GM19240 (cell line): ENCODE results near the gene FCN1.

Experiments used
- DNase-seq: peaks from one replicate; pipeline ENCODE4 v3.0.0; 2011; ENCODE audit warnings: low spot score; ENCODE audit not compliant: insufficient read length

Gene FCN1

GRCh38 chr9:134879664-134880483 is 37.8 kb downstream of the FCN1 start:
- no peak for DNase-seq

- DNase-seq: no peak
Observed at GRCh38 chr9:134877541-134877940, 40.2 kb downstream of the FCN1 start.

GRCh38 chr9:134875371-134875770 is 42.3 kb downstream of the FCN1 start:
- DNase-seq: no peak

- no peak for DNase-seq
Observed at GRCh38 chr9:134872482-134873231, 45.1 kb downstream of the FCN1 start.

GRCh38 chr9:134871697-134872340 is 45.9 kb downstream of the FCN1 start:
- no peak for DNase-seq

GRCh38 chr9:134870746-134871662 is 46.7 kb downstream of the FCN1 start:
- DNase-seq: no peak

GRCh38 chr9:134870301-134870694 is 47.4 kb downstream of the FCN1 start:
- no peak for DNase-seq

- DNase-seq: no peak
Observed at GRCh38 chr9:134869554-134870300, 48.0 kb downstream of the FCN1 start.

- DNase-seq: no peak
Observed at GRCh38 chr9:134868751-134869553, 48.8 kb downstream of the FCN1 start.

- no peak for DNase-seq
Observed at GRCh38 chr9:134867917-134868750, 49.6 kb downstream of the FCN1 start.

- no peak for DNase-seq
Observed at GRCh38 chr9:134864821-134865190, 52.9 kb downstream of the FCN1 start.

- DNase-seq: no peak
Observed at GRCh38 chr9:134863941-134864820, 53.5 kb downstream of the FCN1 start.

GRCh38 chr9:134863306-134863902 is 54.3 kb downstream of the FCN1 start:
- no peak for DNase-seq

GRCh38 chr9:134861595-134862334 is 55.9 kb downstream of the FCN1 start:
- DNase-seq: no peak

GRCh38 chr9:134860510-134860909 is 57.2 kb downstream of the FCN1 start:
- DNase-seq: no peak

- DNase-seq: peak; percentile 62
Observed at GRCh38 chr9:134858051-134858841, 59.5 kb downstream of the FCN1 start.
